Measurements from ENCODE around the gene HMGN2.

Gene HMGN2

GRCh38 chr1:26472320-26472900, at the start of gene HMGN2:
Gene HMGN2, plus strand, starts transcription at chr1:26472440. Its CDS starts 173 bp downstream, at chr1:26472613.
- peak; percentile 91 for DNase-seq

GRCh38 chr1:26429721-26430120, 42.5 kb upstream of the HMGN2 start:
- DNase-seq, result no peak

GRCh38 chr1:26431979-26432695, 40.1 kb upstream of the HMGN2 start, which contains the start of gene DHDDS:
Gene DHDDS, plus strand, starts transcription at chr1:26432321. Its CDS starts 625 bp downstream, at chr1:26432946.
- peak; percentile 98 for DNase-seq

- DNase-seq, result no peak
Observed at GRCh38 chr1:26432793-26433192, 39.4 kb upstream of the HMGN2 start.

- DNase-seq, result no peak
Observed at GRCh38 chr1:26434161-26434752, 38.0 kb upstream of the HMGN2 start.

- DNase-seq, result no peak
Observed at GRCh38 chr1:26438041-26438440, 34.2 kb upstream of the HMGN2 start.

- no peak for DNase-seq
Observed at GRCh38 chr1:26440259-26440658, 32.0 kb upstream of the HMGN2 start.

GRCh38 chr1:26449868-26450267, 22.4 kb upstream of the HMGN2 start:
- no peak for DNase-seq

- no peak for DNase-seq
Observed at GRCh38 chr1:26450908-26451307, 21.3 kb upstream of the HMGN2 start.

- DNase-seq, result no peak
Observed at GRCh38 chr1:26452459-26453183, 19.6 kb upstream of the HMGN2 start.

- DNase-seq, result no peak
Observed at GRCh38 chr1:26459148-26459547, 13.1 kb upstream of the HMGN2 start.

- no peak for DNase-seq
Observed at GRCh38 chr1:26459573-26460031, 12.6 kb upstream of the HMGN2 start.

GRCh38 chr1:26468911-26469310, 3.3 kb upstream of the HMGN2 start:
- DNase-seq, result no peak

GRCh38 chr1:26469558-26469957, 2.7 kb upstream of the HMGN2 start:
- peak; percentile 29 for DNase-seq

- no peak for DNase-seq
Observed at GRCh38 chr1:26470878-26471497, 1.3 kb upstream of the HMGN2 start.

- DNase-seq, result peak; percentile 61
Observed at GRCh38 chr1:26471498-26472319, 531 bp upstream of the HMGN2 start.

- DNase-seq, result peak; percentile 87
Observed at GRCh38 chr1:26472901-26473845, 933 bp downstream of the HMGN2 start.

GRCh38 chr1:26474818-26475217, 2.6 kb downstream of the HMGN2 start:
- no peak for DNase-seq

GRCh38 chr1:26475989-26476388, 3.7 kb downstream of the HMGN2 start:
- no peak for DNase-seq

GRCh38 chr1:26476958-26477357, 4.7 kb downstream of the HMGN2 start:
- DNase-seq, result no peak
